HEK293 (cell line): Measurements from ENCODE around the gene EXD3.

ENCODE experiments used
- ZEB2 ChIP-seq: fragments of 450-650 bp; formaldehyde crosslinking; IDR thresholded peaks from 2 replicates; pipeline ENCODE4 v1.5.1; 2016; ENCODE audit warnings: missing biosample characterization, missing genetic modification characterization
- ZIC2 ChIP-seq: fragments of 450-650 bp; formaldehyde crosslinking; IDR thresholded peaks from 2 replicates; pipeline ENCODE4 v1.5.1; 2016; ENCODE audit warnings: missing biosample characterization, missing genetic modification characterization
- ZNF121 ChIP-seq: fragments of 450-650 bp; formaldehyde crosslinking; IDR thresholded peaks from 2 replicates; pipeline ENCODE4 v1.5.1; 2016; ENCODE audit warnings: missing biosample characterization, missing genetic modification characterization
- ZNF133 ChIP-seq: fragments of 450-650 bp; formaldehyde crosslinking; IDR thresholded peaks from 2 replicates; pipeline ENCODE4 v1.5.1; 2016; ENCODE audit warnings: missing biosample characterization, missing genetic modification characterization
- ZNF274 ChIP-seq, 2 experiments: fragments of 200-500 bp in 1 of 2; fragments of 450-650 bp in 1 of 2; sonication (Bioruptor generic) in 1 of 2; formaldehyde crosslinking in 1 of 2; IDR thresholded peaks; 2 replicates each; pipeline versions ENCODE4 v1.5.1 to v1.6.1; 2014 to 2016; ENCODE audit warnings: borderline replicate concordance in 1 of 2, inconsistent platforms in 1 of 2, low read length in 1 of 2, missing biosample characterization in 1 of 2, missing genetic modification characterization in 1 of 2
- ZNF426 ChIP-seq: fragments of 450-650 bp; formaldehyde crosslinking; IDR thresholded peaks from 2 replicates; pipeline ENCODE4 v1.5.1; 2017; ENCODE audit warnings: missing biosample characterization, missing genetic modification characterization, mild to moderate bottlenecking, inconsistent platforms, moderate library complexity
- ZNF501 ChIP-seq: fragments of 450-650 bp; formaldehyde crosslinking; IDR thresholded peaks from 2 replicates; pipeline ENCODE4 v1.5.1; 2016; ENCODE audit warnings: missing biosample characterization, missing genetic modification characterization
- ZNF555 ChIP-seq: fragments of 450-650 bp; formaldehyde crosslinking; conservative IDR thresholded peaks from 2 replicates; pipeline ENCODE4 v1.5.1; 2017; ENCODE audit warnings: missing biosample characterization, mild to moderate bottlenecking, missing genetic modification characterization, inconsistent platforms
- TF ChIP-seq, protein P1 (sequence below): fragments of 450-650 bp; formaldehyde crosslinking; IDR thresholded peaks from 2 replicates; pipeline ENCODE4 v1.5.1; 2016; ENCODE audit warnings: missing biosample characterization, missing genetic modification characterization
- TF ChIP-seq, protein P2 (sequence below): fragments of 450-650 bp; formaldehyde crosslinking; IDR thresholded peaks from 2 replicates; pipeline ENCODE4 v1.5.1; 2016; ENCODE audit warnings: missing biosample characterization, missing genetic modification characterization
- TF ChIP-seq, protein P3 (sequence below): fragments of 450-650 bp; formaldehyde crosslinking; IDR thresholded peaks from 2 replicates; pipeline ENCODE4 v1.5.1; 2016; ENCODE audit warnings: missing biosample characterization, missing genetic modification characterization

DNA sequence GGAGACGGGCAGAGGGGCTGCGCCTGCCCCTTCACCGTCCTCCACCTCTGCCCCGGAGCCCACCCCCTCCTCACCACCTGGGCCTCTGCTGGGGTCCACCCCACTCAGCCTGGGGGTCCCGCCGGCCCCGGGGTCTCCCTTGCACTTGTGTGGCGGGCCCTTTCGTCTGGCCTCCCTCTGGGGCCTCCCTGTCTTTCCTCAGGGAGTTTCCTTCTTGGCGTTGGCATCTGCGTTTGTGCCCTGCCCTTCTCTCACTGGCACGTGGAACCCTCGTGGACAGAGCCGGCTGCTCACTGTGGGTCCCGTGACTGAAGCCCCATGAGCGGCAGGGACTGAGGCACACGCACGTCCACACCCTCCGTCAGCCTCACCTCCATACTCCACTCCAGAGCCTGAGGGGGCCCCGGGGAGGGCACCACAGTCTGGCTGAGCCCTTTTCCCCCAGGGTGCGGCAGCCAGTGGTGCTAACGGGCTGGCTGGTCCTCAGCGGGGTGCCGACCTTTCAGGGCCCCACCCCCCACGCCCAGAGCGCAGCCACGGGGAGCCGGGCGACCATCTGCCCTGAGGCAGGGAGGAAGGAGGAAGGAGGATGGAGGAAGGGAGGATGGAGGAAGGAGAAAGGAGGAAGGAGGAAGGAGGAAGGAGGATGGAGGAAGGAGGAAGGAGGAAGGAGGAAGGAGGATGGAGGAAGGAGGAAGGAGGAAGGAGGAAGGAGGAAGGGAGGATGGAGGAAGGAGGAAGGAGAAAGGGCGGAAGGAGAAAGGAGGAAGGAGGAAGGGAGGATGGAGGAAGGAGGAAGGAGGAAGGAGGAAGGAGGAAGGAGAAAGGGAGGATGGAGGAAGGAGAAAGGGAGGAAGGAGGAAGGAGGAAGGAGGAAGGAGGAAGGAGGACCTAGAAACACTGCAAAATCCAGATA lies 67.9 kb downstream of the EXD3 start:
- TF ChIP-seq, protein P1, sequence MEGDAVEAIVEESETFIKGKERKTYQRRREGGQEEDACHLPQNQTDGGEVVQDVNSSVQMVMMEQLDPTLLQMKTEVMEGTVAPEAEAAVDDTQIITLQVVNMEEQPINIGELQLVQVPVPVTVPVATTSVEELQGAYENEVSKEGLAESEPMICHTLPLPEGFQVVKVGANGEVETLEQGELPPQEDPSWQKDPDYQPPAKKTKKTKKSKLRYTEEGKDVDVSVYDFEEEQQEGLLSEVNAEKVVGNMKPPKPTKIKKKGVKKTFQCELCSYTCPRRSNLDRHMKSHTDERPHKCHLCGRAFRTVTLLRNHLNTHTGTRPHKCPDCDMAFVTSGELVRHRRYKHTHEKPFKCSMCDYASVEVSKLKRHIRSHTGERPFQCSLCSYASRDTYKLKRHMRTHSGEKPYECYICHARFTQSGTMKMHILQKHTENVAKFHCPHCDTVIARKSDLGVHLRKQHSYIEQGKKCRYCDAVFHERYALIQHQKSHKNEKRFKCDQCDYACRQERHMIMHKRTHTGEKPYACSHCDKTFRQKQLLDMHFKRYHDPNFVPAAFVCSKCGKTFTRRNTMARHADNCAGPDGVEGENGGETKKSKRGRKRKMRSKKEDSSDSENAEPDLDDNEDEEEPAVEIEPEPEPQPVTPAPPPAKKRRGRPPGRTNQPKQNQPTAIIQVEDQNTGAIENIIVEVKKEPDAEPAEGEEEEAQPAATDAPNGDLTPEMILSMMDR, result no peak
- no peak for TF ChIP-seq ZNF121 (tag by site-specific recombination)
- TF ChIP-seq, protein P2, sequence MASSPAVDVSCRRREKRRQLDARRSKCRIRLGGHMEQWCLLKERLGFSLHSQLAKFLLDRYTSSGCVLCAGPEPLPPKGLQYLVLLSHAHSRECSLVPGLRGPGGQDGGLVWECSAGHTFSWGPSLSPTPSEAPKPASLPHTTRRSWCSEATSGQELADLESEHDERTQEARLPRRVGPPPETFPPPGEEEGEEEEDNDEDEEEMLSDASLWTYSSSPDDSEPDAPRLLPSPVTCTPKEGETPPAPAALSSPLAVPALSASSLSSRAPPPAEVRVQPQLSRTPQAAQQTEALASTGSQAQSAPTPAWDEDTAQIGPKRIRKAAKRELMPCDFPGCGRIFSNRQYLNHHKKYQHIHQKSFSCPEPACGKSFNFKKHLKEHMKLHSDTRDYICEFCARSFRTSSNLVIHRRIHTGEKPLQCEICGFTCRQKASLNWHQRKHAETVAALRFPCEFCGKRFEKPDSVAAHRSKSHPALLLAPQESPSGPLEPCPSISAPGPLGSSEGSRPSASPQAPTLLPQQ (tag by site-specific recombination), result no peak
- TF ChIP-seq, protein P3, sequence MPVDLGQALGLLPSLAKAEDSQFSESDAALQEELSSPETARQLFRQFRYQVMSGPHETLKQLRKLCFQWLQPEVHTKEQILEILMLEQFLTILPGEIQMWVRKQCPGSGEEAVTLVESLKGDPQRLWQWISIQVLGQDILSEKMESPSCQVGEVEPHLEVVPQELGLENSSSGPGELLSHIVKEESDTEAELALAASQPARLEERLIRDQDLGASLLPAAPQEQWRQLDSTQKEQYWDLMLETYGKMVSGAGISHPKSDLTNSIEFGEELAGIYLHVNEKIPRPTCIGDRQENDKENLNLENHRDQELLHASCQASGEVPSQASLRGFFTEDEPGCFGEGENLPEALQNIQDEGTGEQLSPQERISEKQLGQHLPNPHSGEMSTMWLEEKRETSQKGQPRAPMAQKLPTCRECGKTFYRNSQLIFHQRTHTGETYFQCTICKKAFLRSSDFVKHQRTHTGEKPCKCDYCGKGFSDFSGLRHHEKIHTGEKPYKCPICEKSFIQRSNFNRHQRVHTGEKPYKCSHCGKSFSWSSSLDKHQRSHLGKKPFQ (tag by site-specific recombination), result no peak
- no peak for TF ChIP-seq ZEB2
- no peak for TF ChIP-seq ZNF274 (IDR thresholded peaks at IDR 0.05; ENCODE audit: low read length)
- TF ChIP-seq ZNF274 (tag by site-specific recombination; IDR thresholded peaks at IDR 0.05; ENCODE audit: borderline replicate concordance), result no peak
- TF ChIP-seq ZIC2, result no peak
- no peak for TF ChIP-seq ZNF426 (tag by site-specific recombination)
- no peak for TF ChIP-seq ZNF133 (tag by site-specific recombination)
- no peak for TF ChIP-seq ZNF555
- no peak for TF ChIP-seq ZNF501 (tag by site-specific recombination)
